Left renal cortex interstitium (tissue), 4 donors: ENCODE data around the gene GRIN1. TPM values are rescaled to one million over a fixed set of nuclear protein-coding genes. Genes with fewer than 3 reads are reported as not detected.

Experiments used
- DNase-seq, 4 donors: peaks; one replicate each; pipeline ENCODE4 v3.0.0-alpha.2; 2013; ENCODE audit warnings: low read depth in 4 of 4, low spot score in 2 of 4, missing footprints in 1 of 4
- polyA plus RNA-seq, 4 donors: library from polyadenylated mRNA; unstranded; fragments of 120-200 nt; gene quantifications; one replicate each; pipeline ENCODE4 v1.2.1, GENCODE V29; 2013; ENCODE audit not compliant: insufficient read length in 4 of 4

Gene GRIN1
- polyA plus RNA-seq, 4 donors = 0.06 to 0.60 (median 0.20) TPM; not detected in 1

DNA sequence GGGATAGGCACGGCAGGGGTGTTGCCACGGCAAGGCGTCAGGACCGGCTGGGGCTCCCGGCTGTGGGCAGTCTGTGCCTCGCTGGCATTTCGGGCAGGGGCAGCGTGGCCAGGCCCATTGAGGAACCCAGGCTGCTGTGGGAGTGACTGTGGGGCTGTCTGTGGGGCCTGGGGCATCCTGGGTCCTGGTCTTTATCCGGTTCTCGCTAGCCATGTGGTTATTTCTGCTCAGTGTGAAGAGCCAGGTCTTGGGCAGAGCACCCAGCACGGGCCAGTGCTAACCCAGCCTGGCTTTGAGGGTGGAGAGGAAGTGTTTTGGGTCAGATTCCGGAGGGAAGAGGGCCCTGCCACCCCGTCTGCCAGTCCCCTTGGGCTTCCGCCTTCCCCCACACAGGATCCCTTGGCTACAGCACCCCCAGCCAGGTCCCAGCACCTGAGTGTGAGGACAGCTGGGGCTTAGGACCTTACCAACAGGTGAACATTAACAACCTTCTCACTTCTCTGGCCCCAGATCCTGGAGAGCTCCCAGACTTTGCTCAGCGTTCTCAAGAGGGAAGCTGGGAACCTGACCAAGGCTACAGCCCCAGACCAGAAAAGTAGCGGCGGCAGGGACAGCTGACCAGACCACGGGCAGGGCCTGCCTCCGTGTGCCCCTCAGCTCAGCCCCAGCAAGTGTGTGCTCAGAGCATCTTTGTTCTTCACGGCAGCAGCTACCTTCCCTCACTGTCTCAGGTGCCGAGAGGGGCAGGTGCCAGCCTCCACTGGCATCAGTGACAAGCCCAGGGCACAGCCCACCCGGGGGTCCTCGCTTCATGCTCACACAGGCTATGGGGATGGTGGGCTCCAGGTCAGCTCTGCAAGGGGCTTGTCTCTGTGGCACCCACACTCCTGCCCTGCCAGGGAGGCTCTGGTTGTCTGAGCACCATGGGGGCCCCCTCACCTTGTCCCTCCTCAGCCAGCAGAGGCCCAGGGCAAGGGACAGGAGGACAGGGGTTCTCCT is 50.6 kb downstream of the GRIN1 start:
- no peak for DNase-seq

- no peak for DNase-seq
Observed at GRCh38 chr9:137190315-137190856, 51.4 kb downstream of the GRIN1 start.

DNA sequence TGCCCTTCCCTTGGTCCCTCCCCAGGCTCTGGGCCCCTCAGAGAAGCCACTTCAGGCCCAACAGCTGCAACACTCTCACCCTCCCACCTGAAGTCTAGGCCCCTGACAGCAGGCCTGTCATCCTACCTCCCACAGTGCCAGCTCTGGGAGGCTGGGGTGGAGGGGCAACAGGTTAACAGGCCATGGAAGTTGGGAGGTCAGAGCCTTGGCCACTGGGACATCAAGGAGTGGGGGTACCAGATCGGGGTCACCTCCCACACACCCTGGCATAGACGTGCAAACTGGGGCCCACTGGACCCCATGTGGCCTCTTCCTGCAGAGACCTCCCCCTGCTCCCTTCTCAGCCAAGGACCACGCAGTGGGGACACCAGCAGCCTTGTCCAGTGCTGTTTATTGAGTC is 52.3 kb downstream of the GRIN1 start:
- no peak for DNase-seq

- DNase-seq = no peak
Observed at GRCh38 chr9:137191691-137192447, 52.9 kb downstream of the GRIN1 start.

- no peak for DNase-seq
Observed at GRCh38 chr9:137192448-137192780, 53.5 kb downstream of the GRIN1 start.

- DNase-seq = no peak
Observed at GRCh38 chr9:137192859-137193258, 53.9 kb downstream of the GRIN1 start.

DNA sequence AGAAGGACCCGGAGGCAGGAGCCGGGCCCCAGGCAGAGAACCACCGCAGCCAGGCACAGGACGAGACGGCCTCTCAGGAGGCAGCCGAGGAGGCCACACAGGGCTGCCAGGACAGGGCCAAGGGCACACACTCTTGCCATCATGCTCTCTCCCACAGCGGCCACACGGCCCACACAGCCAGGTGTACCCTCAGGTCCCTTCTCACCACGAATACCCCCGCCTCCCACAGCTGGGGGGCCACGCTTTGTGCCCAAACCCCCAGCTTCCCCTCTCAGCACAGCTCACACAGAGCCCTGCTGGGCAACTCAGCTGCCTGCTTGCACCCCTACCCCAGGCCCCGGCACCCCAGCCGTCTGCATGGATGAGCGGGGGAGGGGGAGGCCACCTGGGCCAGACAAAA is 54.8 kb downstream of the GRIN1 start:
- no peak for DNase-seq

- DNase-seq = no peak
Observed at GRCh38 chr9:137194388-137194787, 55.4 kb downstream of the GRIN1 start.

DNA sequence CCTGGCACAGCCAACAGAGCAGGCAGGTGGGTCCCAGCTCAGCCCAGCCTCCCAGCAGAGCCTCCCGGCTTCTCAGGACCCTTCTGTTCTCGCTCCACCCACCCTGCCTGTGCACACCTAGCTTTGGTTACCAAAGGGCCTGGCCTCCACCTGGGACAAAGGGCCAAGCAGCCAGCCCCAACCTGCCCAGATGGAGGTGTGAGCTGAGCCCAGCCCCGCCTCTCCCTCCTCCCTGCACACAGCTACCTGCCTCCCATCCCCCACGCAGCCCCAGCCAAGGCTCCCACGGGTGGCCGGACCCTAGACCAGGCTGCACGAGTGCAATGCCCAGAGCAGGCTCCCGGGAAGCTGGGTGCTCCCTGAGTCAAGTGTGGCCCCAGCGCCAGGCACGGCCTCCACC is 56.0 kb downstream of the GRIN1 start:
- no peak for DNase-seq

- no peak for DNase-seq
Observed at GRCh38 chr9:137195525-137196220, 56.7 kb downstream of the GRIN1 start.

DNA sequence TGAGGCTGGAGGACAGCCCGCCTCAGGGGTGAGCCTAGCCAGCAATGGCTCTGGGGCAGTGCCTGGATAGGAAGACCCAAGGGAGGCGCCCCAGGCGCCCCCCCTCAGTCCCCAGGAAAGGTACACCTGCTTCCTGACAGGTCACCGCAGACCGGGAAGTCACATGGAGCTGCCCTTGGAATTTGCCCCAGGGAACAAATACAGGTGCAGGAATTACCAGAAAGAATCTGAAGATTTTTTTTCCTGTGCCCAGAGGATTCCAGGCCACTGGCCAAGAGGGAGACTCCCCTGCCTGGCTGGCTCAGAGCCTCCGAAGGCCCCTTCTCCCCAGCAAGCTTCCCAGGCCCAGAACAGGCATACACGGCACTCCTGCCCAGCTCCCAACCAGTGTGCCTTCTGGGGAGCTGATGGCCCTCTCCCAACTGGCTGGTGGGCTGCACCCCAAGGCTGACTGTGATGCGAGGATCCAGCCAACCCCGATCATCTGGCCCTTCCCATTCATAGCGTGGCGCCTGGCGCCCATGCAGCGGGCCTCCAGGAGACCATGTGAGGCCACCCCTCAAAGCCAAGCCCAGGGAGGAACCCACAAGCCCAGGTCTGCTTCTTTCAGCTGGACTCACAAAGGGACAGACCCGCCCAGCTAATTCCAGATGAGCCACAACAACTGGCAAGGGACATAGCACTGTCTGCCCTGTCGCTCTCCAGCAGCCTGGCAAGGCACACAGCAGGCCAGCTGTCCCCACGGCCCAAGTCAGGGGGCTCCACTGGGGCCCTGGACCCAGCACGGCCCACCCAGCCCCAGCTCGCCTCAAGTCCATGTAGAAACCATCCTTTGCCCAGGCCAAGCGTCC is 59.3 kb downstream of the GRIN1 start:
- no peak for DNase-seq

- DNase-seq = no peak
Observed at GRCh38 chr9:137198902-137199283, 59.9 kb downstream of the GRIN1 start.

- no peak for DNase-seq
Observed at GRCh38 chr9:137199411-137200121, 60.6 kb downstream of the GRIN1 start.

GRCh38 chr9:137200311-137201204 is 61.6 kb downstream of the GRIN1 start, which contains the start of gene TPRN:
TPRN (minus strand) TSS chr9:137200741; CDS start chr9:137200711, 30 bp downstream.
- DNase-seq = peak; percentile 89 to 98 (median 94)

DNA sequence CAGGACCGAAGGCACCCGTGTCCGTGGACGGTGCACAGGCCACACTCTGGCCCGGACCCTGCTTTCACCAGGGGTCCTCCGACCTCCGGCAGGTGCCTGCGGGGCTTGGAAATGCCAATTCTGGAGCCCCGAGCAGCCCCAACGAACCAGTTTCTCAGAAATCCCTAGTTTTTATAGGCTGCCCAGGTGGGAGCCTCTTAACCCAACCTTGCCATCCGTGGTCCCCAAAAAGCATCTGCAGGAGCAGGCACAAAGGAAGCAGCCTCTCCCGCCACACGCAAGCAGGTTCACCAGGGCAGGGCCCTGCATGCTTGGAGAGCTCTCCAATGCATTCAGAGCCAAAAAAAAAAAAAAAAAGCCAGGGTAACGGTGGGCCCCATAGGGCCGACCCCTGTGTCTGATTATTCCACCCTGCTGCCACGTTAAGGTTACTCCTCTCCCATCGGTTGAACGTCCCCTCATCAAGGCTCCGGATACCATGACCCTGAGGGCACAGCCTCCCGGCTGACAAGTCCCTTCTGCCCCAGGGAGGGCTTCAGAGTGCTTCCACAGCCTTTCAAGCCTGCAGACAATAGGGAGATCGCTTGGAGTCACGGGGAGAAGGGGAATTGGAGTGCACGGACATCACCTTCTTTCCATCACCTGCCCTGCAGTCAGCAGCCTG is 62.4 kb downstream of the GRIN1 start:
- DNase-seq = no peak

DNA sequence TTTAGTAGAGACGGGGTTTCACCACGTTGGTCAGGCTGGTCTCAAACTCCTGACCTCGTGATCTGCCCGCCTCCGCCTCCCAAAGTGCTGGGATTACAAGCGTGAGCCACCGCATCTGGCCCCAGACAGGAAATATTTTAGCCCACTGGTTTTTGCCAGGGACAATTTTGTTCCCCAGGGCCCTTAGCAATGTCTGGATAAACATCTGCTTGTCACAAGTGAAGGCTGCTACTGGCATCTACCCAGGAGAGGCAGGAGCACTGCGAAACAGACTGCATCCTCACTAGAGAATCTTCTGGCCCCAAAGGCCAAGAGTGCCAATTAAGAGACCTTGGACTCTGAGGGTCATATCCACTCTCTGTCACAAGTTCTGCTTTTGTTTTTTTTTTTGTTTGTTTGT is 64.0 kb downstream of the GRIN1 start:
- DNase-seq = no peak

- DNase-seq = no peak
Observed at GRCh38 chr9:137204731-137205125, 65.8 kb downstream of the GRIN1 start.
